ENCODE measurements around the gene PKHD1. TPM values are rescaled to one million over a fixed set of nuclear protein-coding genes. Genes with fewer than 3 reads are reported as not detected.

The PKHD1 gene
- total RNA-seq, 2 experiments from 2014 or later = not detected

GRCh38 chr6:51568771-51569170 lies 518.6 kb downstream of the PKHD1 start:
- Mint-ChIP-seq H3K4me3 (no peak overlapping the region), H3K4me1 (no peaks in the 10 kb centered on the region), H3K27me3 (no peaks in the 10 kb centered on the region), H3K27ac (no peak overlapping the region), H3K9me3 (ENCODE audit: low read depth) (no peaks in the 10 kb centered on the region), H3K36me3 (no peaks in the 10 kb centered on the region)
- no peak for ATAC-seq
- CTCF ChIA-PET = no interaction called here
- DNase-seq = no peak

GRCh38 chr6:51565472-51565871 lies 521.9 kb downstream of the PKHD1 start:
- Mint-ChIP-seq H3K9me3 (ENCODE audit: low read depth) (no peaks in the 10 kb centered on the region), H3K27me3 (no peaks in the 10 kb centered on the region), H3K4me3 (no peak overlapping the region), H3K36me3 (no peaks in the 10 kb centered on the region), H3K27ac (no peak overlapping the region), H3K4me1 (no peaks in the 10 kb centered on the region)
- DNase-seq (no peak), ATAC-seq (no peak)
- CTCF ChIA-PET = no interaction called here

Other genes starting within 250 kb of the PKHD1 start
- gene IL17A, start 98.8 kb upstream of the PKHD1 start, total RNA-seq = not detected
- not detected for gene IL17F, start 156.9 kb upstream of the PKHD1 start, total RNA-seq
- gene MCM3, start 197.1 kb upstream of the PKHD1 start, total RNA-seq = 100 to 1,000 TPM; 248 to 262 TPM